ENCODE data around the gene IL4R.

Gene IL4R

GRCh38 chr16:27333104-27333503 lies 19.3 kb downstream of the IL4R start:
- no peak for DNase-seq

- no peak for DNase-seq
Observed at GRCh38 chr16:27333549-27333948, 19.8 kb downstream of the IL4R start.

- DNase-seq: no peak
Observed at GRCh38 chr16:27334192-27334764, 20.5 kb downstream of the IL4R start.

- no peak for DNase-seq
Observed at GRCh38 chr16:27334838-27335237, 21.1 kb downstream of the IL4R start.

GRCh38 chr16:27335349-27336053 lies 21.7 kb downstream of the IL4R start:
- no peak for DNase-seq

- DNase-seq: no peak
Observed at GRCh38 chr16:27337024-27337423, 23.2 kb downstream of the IL4R start.

- no peak for DNase-seq
Observed at GRCh38 chr16:27339180-27339579, 25.4 kb downstream of the IL4R start.

- DNase-seq: no peak
Observed at GRCh38 chr16:27340654-27341053, 26.9 kb downstream of the IL4R start.

- no peak for DNase-seq
Observed at GRCh38 chr16:27341549-27341948, 27.8 kb downstream of the IL4R start.

GRCh38 chr16:27341971-27342370 lies 28.2 kb downstream of the IL4R start:
- DNase-seq: no peak

- no peak for DNase-seq
Observed at GRCh38 chr16:27344721-27345120, 30.9 kb downstream of the IL4R start.

- DNase-seq: no peak
Observed at GRCh38 chr16:27345201-27345600, 31.4 kb downstream of the IL4R start.

GRCh38 chr16:27346819-27347218 lies 33.0 kb downstream of the IL4R start:
- no peak for DNase-seq

GRCh38 chr16:27347930-27348685 lies 34.3 kb downstream of the IL4R start:
- no peak for DNase-seq

GRCh38 chr16:27349276-27349675 lies 35.5 kb downstream of the IL4R start:
- no peak for DNase-seq

GRCh38 chr16:27350006-27350405 lies 36.2 kb downstream of the IL4R start:
- DNase-seq: no peak

GRCh38 chr16:27351989-27352388 lies 38.2 kb downstream of the IL4R start:
- DNase-seq: no peak

GRCh38 chr16:27353853-27354252 lies 40.1 kb downstream of the IL4R start:
- no peak for DNase-seq

GRCh38 chr16:27355610-27356009 lies 41.8 kb downstream of the IL4R start:
- DNase-seq: no peak

- no peak for DNase-seq
Observed at GRCh38 chr16:27356794-27357193, 43.0 kb downstream of the IL4R start.

GRCh38 chr16:27359051-27359450 lies 45.3 kb downstream of the IL4R start:
- DNase-seq: no peak

- no peak for DNase-seq
Observed at GRCh38 chr16:27359615-27360014, 45.8 kb downstream of the IL4R start.

GRCh38 chr16:27361987-27362386 lies 48.2 kb downstream of the IL4R start:
- DNase-seq: no peak

- DNase-seq: no peak
Observed at GRCh38 chr16:27362570-27363245, 48.9 kb downstream of the IL4R start.
